Breast epithelium (tissue), 4 donors: ENCODE data around the gene DOCK3. TPM values are rescaled to one million over a fixed set of nuclear protein-coding genes. Genes with fewer than 3 reads are reported as not detected.

Experiments
- DNase-seq, 2 donors: peaks; one replicate each; pipeline ENCODE4 v3.0.0-alpha.2; 2019; ENCODE audit warnings: low spot score in 2 of 2
- H3K27ac ChIP-seq, 2 donors: fragments of 200-600 bp; sonication (generic) in 1 of 2; one replicate each; pipeline ENCODE4 v1.5.1; 2016 to 2019; ENCODE audit warnings: mild to moderate bottlenecking in 1 of 2
- H3K27me3 ChIP-seq, 2 donors: fragments of 200-600 bp; sonication (generic) in 1 of 2; one replicate each; pipeline versions ENCODE4 v1.5.1 to v1.6.0; 2017 to 2019; ENCODE audit warnings: control low read depth in 1 of 2, mild to moderate bottlenecking in 1 of 2
- H3K36me3 ChIP-seq: fragments of 200-600 bp; one replicate; pipeline ENCODE4 v1.5.1; 2019
- H3K4me1 ChIP-seq, 2 donors: fragments of 200-600 bp; sonication (generic); one replicate each; pipeline ENCODE4 v1.5.1; 2016 to 2019; ENCODE audit warnings: control low read depth in 1 of 2
- H3K4me3 ChIP-seq, 3 donors: fragments of 200-600 bp; sonication (generic); 1 replicate in 2 of 3; 2 replicates in 1 of 3; pipeline ENCODE4 v1.5.1; 2016 to 2019; ENCODE audit warnings: mild to moderate bottlenecking in 3 of 3, moderate library complexity in 2 of 3
- H3K9me3 ChIP-seq, 2 donors: fragments of 200-600 bp; sonication (generic) in 1 of 2; one replicate each; pipeline ENCODE4 v1.5.1; 2016 to 2019; ENCODE audit warnings: control low read depth in 1 of 2
- CTCF ChIP-seq, 3 donors: fragments of 450-650 bp; IDR thresholded peaks; one replicate each; pipeline ENCODE4 v1.5.1; 2016 to 2017; ENCODE audit warnings: antibody characterized with exemption in 3 of 3, mild to moderate bottlenecking in 3 of 3, moderate library complexity in 3 of 3
- POLR2A ChIP-seq: fragments of 450-650 bp; IDR thresholded peaks from one replicate; pipeline ENCODE4 v1.6.1; 2016; ENCODE audit warnings: antibody characterized with exemption, mild to moderate bottlenecking, moderate library complexity
- POLR2AphosphoS5 ChIP-seq, 3 donors: sonication (generic); formaldehyde crosslinking; IDR thresholded peaks; one replicate each; pipeline ENCODE4 v1.6.1; 2017; ENCODE audit warnings: antibody characterized with exemption in 3 of 3
- intact Hi-C: fragments of 100-400 bp; cut with DNase I; formaldehyde crosslinking; loops from one replicate; pipeline ENCODE4 v1.15.1; 2023; ENCODE audit warnings: low total_unique reads
- total RNA-seq, 3 donors: library from RNA; depleted of rRNA; stranded (reverse); fragments of >200 nt; gene quantifications; one replicate each; pipeline ENCODE4 v1.1.0, GENCODE V29; 2016

Gene DOCK3
- total RNA-seq, 3 donors from 2014 or later = 0.64 to 0.73 (median 0.66) TPM

- Histone ChIP-seq H3K4me1 (no peaks in the 10 kb centered on the region), H3K27ac (no peak overlapping the region), H3K9me3 (no peaks in the 10 kb centered on the region), H3K36me3 (no peaks in the 10 kb centered on the region), H3K27me3 (no peaks in the 10 kb centered on the region), H3K4me3 (no peak overlapping the region)
- intact Hi-C loops = no loop called here
- TF ChIP-seq CTCF (IDR thresholded peaks at IDR 0.05) = no peak
- no peak for TF ChIP-seq POLR2AphosphoS5 (IDR thresholded peaks at IDR 0.05)
- TF ChIP-seq POLR2A = no peak
- no peak for DNase-seq
Measured at GRCh38 chr3:50696276-50696675, 21.5 kb downstream of the DOCK3 start.

- H3K4me1 ChIP-seq = no peaks in the 10 kb centered on the region
- no peak for DNase-seq
- H3K36me3 ChIP-seq = no peaks in the 10 kb centered on the region
- TF ChIP-seq POLR2A = no peak
- no peak for TF ChIP-seq CTCF (IDR thresholded peaks at IDR 0.05)
- no peak for TF ChIP-seq POLR2AphosphoS5 (IDR thresholded peaks at IDR 0.05)
- no peaks in the 10 kb centered on the region for H3K9me3 ChIP-seq
- no peak overlapping the region for H3K4me3 ChIP-seq
- no peak overlapping the region for H3K27ac ChIP-seq
- intact Hi-C loops = no loop called here
- no peaks in the 10 kb centered on the region for H3K27me3 ChIP-seq
Measured at GRCh38 chr3:50698269-50698668, 23.5 kb downstream of the DOCK3 start.

GRCh38 chr3:50708620-50709019 lies 33.9 kb downstream of the DOCK3 start:
- Histone ChIP-seq H3K4me3 (no peak overlapping the region), H3K4me1 (no peaks in the 10 kb centered on the region), H3K27me3 (no peaks in the 10 kb centered on the region), H3K27ac (no peak overlapping the region), H3K9me3 (no peaks in the 10 kb centered on the region), H3K36me3 (no peaks in the 10 kb centered on the region)
- intact Hi-C loops = no loop called here
- TF ChIP-seq CTCF (IDR thresholded peaks at IDR 0.05) (no peak), POLR2AphosphoS5 (IDR thresholded peaks at IDR 0.05) (no peak), POLR2A (no peak)
- DNase-seq = no peak

GRCh38 chr3:50714946-50715345 lies 40.2 kb downstream of the DOCK3 start:
- Histone ChIP-seq H3K36me3 (no peaks in the 10 kb centered on the region), H3K27me3 (no peaks in the 10 kb centered on the region), H3K4me3 (no peak overlapping the region), H3K9me3 (no peaks in the 10 kb centered on the region), H3K27ac (no peak overlapping the region), H3K4me1 (no peaks in the 10 kb centered on the region)
- DNase-seq = no peak
- intact Hi-C loops = no loop called here
- TF ChIP-seq POLR2A (no peak), CTCF (IDR thresholded peaks at IDR 0.05) (no peak), POLR2AphosphoS5 (IDR thresholded peaks at IDR 0.05) (no peak)

- no peaks in the 10 kb centered on the region for H3K4me1 ChIP-seq
- no peak overlapping the region for H3K4me3 ChIP-seq
- TF ChIP-seq POLR2A (no peak), POLR2AphosphoS5 (IDR thresholded peaks at IDR 0.05) (no peak), CTCF (IDR thresholded peaks at IDR 0.05) (no peak)
- no peaks in the 10 kb centered on the region for H3K27me3 ChIP-seq
- H3K36me3 ChIP-seq = no peaks in the 10 kb centered on the region
- no peak for DNase-seq
- H3K27ac ChIP-seq = no peak overlapping the region
- intact Hi-C loops = no loop called here
- no peaks in the 10 kb centered on the region for H3K9me3 ChIP-seq
Measured at GRCh38 chr3:50724831-50725230, 50.1 kb downstream of the DOCK3 start.
